Fibroblast of skin of right biceps (primary cell): ENCODE measurements around the gene WNK2.
"Not testable (repeated sequence)": the region's sequence is repeated elsewhere in the genome, so short reads cannot be mapped to it uniquely, and the experiment has no call there.

Experiments
- DNase-seq: peaks from one replicate; pipeline ENCODE4 v3.0.0-alpha.2; 2013

WNK2 gene

GRCh38 chr9:93183663-93184431 lies at the start of gene WNK2:
Gene WNK2, plus strand, starts transcription at chr9:93184139. Its CDS starts 791 bp downstream, at chr9:93184930.
- DNase-seq, result peak; percentile 17

GRCh38 chr9:93134740-93135444 lies 49.0 kb upstream of the WNK2 start:
- DNase-seq, result no peak

- DNase-seq, result no peak
These were observed 47.9 kb upstream of the WNK2 start for GRCh38 chr9:93136011-93136440.

GRCh38 chr9:93137362-93137761 lies 46.6 kb upstream of the WNK2 start:
- no peak for DNase-seq

GRCh38 chr9:93138171-93138764 lies 45.7 kb upstream of the WNK2 start:
- DNase-seq, result no peak

GRCh38 chr9:93139365-93140182 lies 44.4 kb upstream of the WNK2 start:
- DNase-seq, result no peak

- DNase-seq, result no peak
These were observed 42.0 kb upstream of the WNK2 start for GRCh38 chr9:93141771-93142483.

GRCh38 chr9:93143830-93144530 lies 40.0 kb upstream of the WNK2 start:
- DNase-seq, result no peak

GRCh38 chr9:93146696-93147095 lies 37.2 kb upstream of the WNK2 start:
- DNase-seq, result not testable (repeated sequence)

GRCh38 chr9:93147632-93148031 lies 36.3 kb upstream of the WNK2 start:
- DNase-seq, result no peak

GRCh38 chr9:93148721-93149120 lies 35.2 kb upstream of the WNK2 start:
- DNase-seq, result no peak

GRCh38 chr9:93149361-93149760 lies 34.6 kb upstream of the WNK2 start:
- no peak for DNase-seq

GRCh38 chr9:93151097-93151784 lies 32.7 kb upstream of the WNK2 start:
- no peak for DNase-seq

GRCh38 chr9:93154293-93154903 lies 29.5 kb upstream of the WNK2 start:
- peak; percentile 4 for DNase-seq

GRCh38 chr9:93155716-93156474 lies 28.0 kb upstream of the WNK2 start:
- DNase-seq, result no peak

GRCh38 chr9:93156475-93157008 lies 27.4 kb upstream of the WNK2 start:
- no peak for DNase-seq

GRCh38 chr9:93159601-93160471 lies 24.1 kb upstream of the WNK2 start:
- peak; percentile 83 for DNase-seq

- DNase-seq, result no peak
These were observed 22.0 kb upstream of the WNK2 start for GRCh38 chr9:93161786-93162562.
